Measurements from ENCODE around the gene HOXA7.

Gene HOXA7

GRCh38 chr7:27158436-27159265, 2.2 kb upstream of the HOXA7 start:
- DNase-seq, result no peak

GRCh38 chr7:27157702-27158431, 1.4 kb upstream of the HOXA7 start:
- DNase-seq, result no peak

GRCh38 chr7:27156916-27157701, 634 bp upstream of the HOXA7 start:
- no peak for DNase-seq

DNA sequence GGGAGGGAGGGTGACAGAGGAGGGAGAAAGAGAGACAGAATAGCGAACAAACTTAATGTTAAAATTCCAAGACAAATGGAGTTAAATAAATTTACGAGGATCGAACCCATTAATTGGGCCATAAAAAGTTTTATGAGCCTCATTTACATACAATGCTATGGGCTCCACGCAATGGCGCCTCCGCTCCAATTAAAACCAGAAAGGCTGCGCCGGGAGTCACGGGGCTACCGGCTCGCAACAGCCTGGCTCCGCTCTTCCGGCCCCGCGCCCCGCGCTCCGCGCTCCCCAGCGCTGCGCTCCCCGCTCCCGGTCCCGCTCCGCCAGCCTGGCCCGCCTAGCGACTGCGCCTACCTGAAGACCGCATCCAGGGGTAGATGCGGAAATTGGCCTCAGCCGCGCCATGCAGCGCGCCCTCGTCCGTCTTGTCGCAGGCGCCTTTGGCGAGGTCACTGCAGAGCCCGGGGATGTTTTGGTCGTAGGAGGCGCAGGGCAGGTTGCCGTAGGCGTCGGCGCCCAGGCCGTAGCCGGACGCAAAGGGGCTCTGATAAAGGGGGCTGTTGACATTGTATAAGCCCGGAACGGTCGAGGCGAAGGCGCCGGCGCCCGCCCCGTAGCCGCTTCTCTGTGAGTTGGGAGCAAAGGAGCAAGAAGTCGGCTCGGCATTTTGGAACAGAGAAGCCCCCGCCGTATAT, 513 bp downstream of the HOXA7 start:
- no peak for DNase-seq

DNA sequence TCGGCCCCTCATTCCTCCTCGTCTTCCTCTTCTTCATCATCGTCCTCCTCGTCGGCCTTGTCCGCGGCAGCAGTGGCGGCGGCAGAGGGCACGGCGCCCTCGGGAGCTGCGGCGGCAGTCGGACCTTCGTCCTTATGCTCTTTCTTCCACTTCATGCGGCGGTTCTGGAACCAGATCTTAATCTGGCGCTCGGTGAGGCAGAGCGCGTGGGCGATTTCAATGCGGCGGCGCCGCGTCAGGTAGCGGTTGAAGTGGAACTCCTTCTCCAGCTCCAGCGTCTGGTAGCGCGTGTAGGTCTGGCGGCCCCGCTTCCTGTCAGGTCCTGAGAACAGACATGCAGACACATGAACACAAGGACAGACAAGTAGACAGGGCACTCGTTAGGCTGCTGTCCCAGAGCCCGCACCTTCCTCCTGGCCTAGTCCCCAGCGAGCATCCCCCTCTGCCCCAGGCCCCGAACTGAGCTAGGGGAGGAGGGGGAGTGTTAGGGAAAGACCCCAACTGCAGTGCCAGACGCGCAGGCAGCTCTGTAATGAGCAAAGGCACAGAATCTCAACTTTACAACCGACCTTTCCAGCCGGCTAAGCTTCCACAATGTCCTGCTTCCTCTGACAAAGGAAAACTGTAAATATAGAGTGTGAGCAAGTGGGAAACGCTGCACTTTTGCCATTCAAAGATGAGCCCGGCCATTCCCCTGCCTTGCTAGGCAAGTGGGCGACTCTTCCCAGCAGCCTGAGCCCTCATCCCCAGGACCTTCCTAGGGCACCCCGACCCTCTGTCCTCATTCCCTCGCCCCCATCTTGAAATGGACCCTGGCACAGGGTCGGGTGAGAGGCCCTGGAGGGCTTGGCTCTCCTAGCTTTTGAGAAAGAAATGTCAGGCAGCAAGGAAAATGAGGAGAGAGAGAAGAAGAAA, 1.3 kb downstream of the HOXA7 start:
- DNase-seq, result no peak

DNA sequence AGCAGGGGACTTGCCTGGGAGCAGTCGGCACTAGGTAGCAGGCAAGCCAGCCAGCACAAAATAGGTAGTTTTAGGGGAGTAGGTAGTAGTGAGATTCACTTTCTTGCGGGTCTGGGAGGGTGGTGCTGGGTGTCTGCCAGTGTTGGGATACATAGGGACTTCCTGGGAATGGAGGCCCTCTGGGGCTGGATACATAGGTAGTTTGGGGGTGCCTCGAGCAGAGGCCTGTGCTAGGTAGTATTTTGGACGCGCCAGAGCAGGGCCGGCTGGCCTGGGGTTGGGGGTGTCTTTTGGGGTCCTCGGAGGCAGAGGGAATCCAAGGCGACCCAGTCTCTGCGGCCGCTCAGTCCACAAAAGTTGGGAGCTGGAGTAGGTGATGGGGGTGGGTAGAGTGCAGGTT, 2.1 kb downstream of the HOXA7 start:
- DNase-seq, result no peak

GRCh38 chr7:27153526-27153925, 2.9 kb downstream of the HOXA7 start:
- DNase-seq, result no peak

- no peak for DNase-seq
These were observed 3.5 kb downstream of the HOXA7 start for GRCh38 chr7:27152816-27153442.

DNA sequence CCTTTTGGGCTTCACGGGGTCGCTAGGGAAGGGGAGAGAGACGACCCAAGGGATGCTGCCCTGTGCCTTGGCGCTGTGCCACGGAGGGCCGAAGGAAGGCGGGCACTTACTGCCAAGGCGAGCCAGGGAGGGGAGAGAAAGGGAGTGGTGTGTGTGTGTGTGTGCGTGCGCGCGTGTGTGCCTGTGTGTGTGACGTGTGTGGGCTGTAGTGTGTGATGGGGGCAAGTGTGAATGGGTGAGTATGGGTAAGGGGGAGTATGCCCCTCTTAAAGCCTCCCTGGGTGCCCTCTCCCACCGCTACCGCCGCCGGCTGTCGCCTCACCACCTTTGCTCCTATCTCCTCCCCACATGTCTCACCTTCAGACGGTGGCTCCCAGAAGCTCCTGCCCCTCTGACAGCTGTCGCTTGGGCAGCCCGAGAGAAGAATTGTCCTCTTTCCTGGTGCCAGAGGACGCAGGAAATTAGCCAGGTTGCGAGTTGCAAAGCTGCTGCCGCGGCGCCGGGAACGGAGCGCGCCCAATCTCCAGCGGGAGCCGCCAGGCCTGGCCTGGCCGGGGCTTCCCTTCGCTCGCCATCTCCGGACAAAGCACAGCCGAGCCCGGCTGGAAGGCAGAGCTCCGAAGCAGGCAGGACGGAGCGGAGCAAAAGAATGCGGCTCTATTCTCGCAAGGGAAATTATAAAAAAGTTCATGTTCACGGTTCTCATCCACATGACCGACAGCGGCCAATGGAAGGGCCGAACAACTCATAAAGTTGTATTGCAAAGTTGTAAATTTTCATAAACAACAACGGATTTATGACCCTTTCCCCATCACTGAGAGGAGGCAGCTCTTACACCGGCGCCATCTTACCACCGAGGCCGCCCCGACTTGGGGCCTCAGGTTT, 4.3 kb downstream of the HOXA7 start, which contains the start of gene HOXA3:
Gene HOXA3, minus strand, starts transcription at position 653 of the 885 bp plus-strand sequence. CDS start 41,943 bp downstream, outside the sequence.
- DNase-seq, result no peak

DNA sequence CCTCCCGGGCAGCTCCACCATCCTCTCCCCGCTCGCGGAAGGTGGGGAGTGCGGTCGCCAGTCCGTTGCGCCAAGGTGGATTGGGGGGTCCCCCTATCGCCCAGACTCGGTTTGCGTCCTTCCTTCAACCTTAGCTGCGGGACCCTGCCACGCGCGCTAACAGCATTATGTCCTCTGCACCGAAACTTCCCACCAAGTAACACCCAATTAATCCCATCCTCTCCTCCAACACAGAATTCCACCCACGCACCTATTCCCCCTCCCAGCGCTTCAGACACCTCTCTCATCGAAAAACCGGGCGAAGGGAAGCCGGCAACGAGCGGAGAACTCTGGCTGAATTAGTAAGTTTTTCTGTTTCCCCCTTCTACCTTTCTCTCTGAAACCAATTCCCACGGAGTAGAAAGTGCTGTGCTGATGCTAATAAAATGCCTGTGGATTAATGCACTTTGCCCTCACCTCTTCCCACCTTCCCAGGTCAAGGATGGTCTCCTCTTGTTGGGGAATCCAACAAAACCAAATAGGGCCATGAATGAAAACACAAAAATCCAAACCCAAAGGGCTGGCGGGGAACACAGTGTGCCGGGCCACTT, 5.0 kb downstream of the HOXA7 start:
- no peak for DNase-seq

GRCh38 chr7:27150568-27151340, 5.7 kb downstream of the HOXA7 start:
- peak; percentile 5 for DNase-seq

GRCh38 chr7:27149842-27150567, 6.5 kb downstream of the HOXA7 start:
- DNase-seq, result no peak

GRCh38 chr7:27148756-27149641, 7.5 kb downstream of the HOXA7 start:
- no peak for DNase-seq

GRCh38 chr7:27148031-27148755, 8.3 kb downstream of the HOXA7 start:
- no peak for DNase-seq

GRCh38 chr7:27147199-27148030, 9.1 kb downstream of the HOXA7 start, which contains the start of gene HOXA6:
Gene HOXA6 (minus strand): TSS chr7:27147774. CDS start chr7:27147749, 25 bp downstream.
- DNase-seq, result no peak

All from amniotic stem cell (primary cell).